HepG2 (cell line): ENCODE measurements around the gene STUM. TPM values are rescaled to one million over a fixed set of nuclear protein-coding genes. Genes with fewer than 3 reads are reported as not detected.

Source experiments
- KDM1A ChIP-seq: IDR thresholded peaks from 2 replicates; pipeline ENCODE4 v1.6.1; 2016; ENCODE audit warnings: missing compliant biosample characterization
- MNT ChIP-seq: fragments of 450-650 bp; IDR thresholded peaks from 2 replicates; pipeline ENCODE4 v1.6.1; 2016
- ZFP36L2 ChIP-seq: sonication (generic); formaldehyde crosslinking; IDR thresholded peaks from 2 replicates; pipeline ENCODE4 v1.4.0; 2020; ENCODE audit warnings: missing genetic modification reagents
- ZNF281 ChIP-seq: sonication (generic); formaldehyde crosslinking; IDR thresholded peaks from 2 replicates; pipeline ENCODE4 v1.4.0; 2020; ENCODE audit warnings: missing genetic modification reagents, borderline replicate concordance
- ZNF407 ChIP-seq: sonication (generic); formaldehyde crosslinking; IDR thresholded peaks from one replicate; pipeline ENCODE4 v1.5.1; 2020; ENCODE audit warnings: mild to moderate bottlenecking, missing genetic modification reagents; ENCODE audit errors: not compliant biosample characterization
- polyA plus RNA-seq, 8 experiments: library from polyadenylated mRNA; depleted of rRNA in 3 of 8; stranded (reverse) in 7 of 8; unstranded in 1 of 8; fragments of >200 nt; fragmentation: Illumina TruSeq in 4 of 8; extraction: Trizol in 4 of 8; gene quantifications; 2 replicates each; pipeline versions ENCODE4 v1.2.1 to v1.2.3, GENCODE V29; 2011 to 2016; ENCODE audit warnings: low read depth in 4 of 8, missing spikeins in 1 of 8, mixed read lengths in 1 of 8; ENCODE audit not compliant: insufficient read depth in 1 of 8
- total RNA-seq, 5 experiments: library from RNA; depleted of rRNA; stranded (reverse); fragments of >200 nt; fragmentation: Illumina TruSeq; extraction: Trizol; gene quantifications; 2 replicates each; pipeline ENCODE4 v1.2.3, GENCODE V29; 2016; ENCODE audit warnings: low read depth in 1 of 5

Gene STUM
- total and polyA plus RNA-seq, 2 of the 13 experiments (the other 11 are each of a cell fraction or from before 2014, with no cell fraction given): not detected

GRCh38 chr1:226639631-226640061, 91.1 kb downstream of the STUM start (continued):
- TF ChIP-seq ZNF407 (no peak), ZFP36L2 (CRISPR knock-in tag) (no peak), KDM1A (CRISPR knock-in tag) (no peak), MNT (no peak), ZNF281 (CRISPR knock-in tag) (no peak)
